OCI-LY7 (cell line): Measurements from ENCODE around the gene ABLIM1. TPM values are rescaled to one million over a fixed set of nuclear protein-coding genes. Genes with fewer than 3 reads are reported as not detected.

Experiments
- BruUV-seq: library from RNA; stranded (reverse); fragments of 400-500 nt; replicated peaks from 2 replicates; lab custom pipeline; 2021; lab: Mats Ljungman, UMichigan
- CTCF ChIA-PET: fragments of 300-600 bp; sonication (Branson Sonifier 250); formaldehyde crosslinking; loops from one replicate; lab custom pipeline; 2022; ENCODE audit warnings: antibody characterized with exemption; ENCODE audit not compliant: unreplicated experiment; lab: Charles Lee
- POLR2A ChIA-PET: fragments of 300-600 bp; sonication (Branson Sonifier 250); formaldehyde crosslinking; loops from one replicate; lab custom pipeline; 2022; ENCODE audit warnings: antibody characterized with exemption; lab: Charles Lee
- DNase-seq: peaks from one replicate; pipeline ENCODE4 v3.0.0-alpha.2; 2015; ENCODE audit warnings: low spot score
- H2AFZ ChIP-seq: fragments of 200-600 bp; sonication (generic), shearing (Covaris generic); 2 replicates; pipeline ENCODE4 v1.6.1; 2014; ENCODE audit warnings: mild to moderate bottlenecking, antibody characterized with exemption, low read length, moderate library complexity
- H3K27ac ChIP-seq: fragments of 200-600 bp; sonication (generic); 2 replicates; pipeline ENCODE4 v1.5.1; 2014; ENCODE audit warnings: mixed run types, low read depth, mild to moderate bottlenecking, moderate library complexity, low read length, inconsistent platforms; ENCODE audit not compliant: poor library complexity, severe bottlenecking
- H3K36me3 ChIP-seq: fragments of 200-600 bp; sonication (generic); 2 replicates; pipeline ENCODE4 v1.6.1; 2014; ENCODE audit warnings: mild to moderate bottlenecking, antibody characterized with exemption, low read length, moderate library complexity, mixed read lengths; ENCODE audit not compliant: insufficient read depth
- H3K4me1 ChIP-seq: fragments of 200-600 bp; sonication (generic); 2 replicates; pipeline ENCODE4 v1.5.1; 2014; ENCODE audit warnings: mild to moderate bottlenecking, low read length; ENCODE audit not compliant: insufficient read depth, poor library complexity, severe bottlenecking
- H3K4me2 ChIP-seq: fragments of 200-600 bp; sonication (generic); 2 replicates; pipeline ENCODE4 v1.6.1; 2014; ENCODE audit warnings: mild to moderate bottlenecking, low read length
- H3K4me3 ChIP-seq: fragments of 200-600 bp; sonication (generic); 2 replicates; pipeline ENCODE4 v1.5.1; 2014; ENCODE audit warnings: mild to moderate bottlenecking, low read depth, low read length; ENCODE audit not compliant: poor library complexity, severe bottlenecking
- H3K79me2 ChIP-seq: fragments of 200-600 bp; sonication (generic); 2 replicates; pipeline ENCODE4 v1.6.1; 2016; ENCODE audit warnings: low read depth, mild to moderate bottlenecking, low read length, moderate library complexity, mixed read lengths; ENCODE audit not compliant: insufficient read depth
- H3K9me2 ChIP-seq: fragments of 200-600 bp; sonication (generic); 2 replicates; pipeline ENCODE4 v1.6.1; 2016; ENCODE audit warnings: mild to moderate bottlenecking, low read length, mixed read lengths; ENCODE audit not compliant: insufficient read depth
- H3K9me3 ChIP-seq: fragments of 200-600 bp; sonication (generic); 2 replicates; pipeline ENCODE4 v1.6.1; 2014; ENCODE audit warnings: mild to moderate bottlenecking, mixed run types, low read length, mixed read lengths
- H4K20me1 ChIP-seq: fragments of 200-600 bp; sonication (generic); 2 replicates; pipeline ENCODE4 v1.6.1; 2014; ENCODE audit warnings: mild to moderate bottlenecking, antibody characterized with exemption, low read length, moderate library complexity, mixed read lengths; ENCODE audit not compliant: insufficient read depth
- EZH2phosphoT487 ChIP-seq: fragments of 200-600 bp; sonication (generic); IDR thresholded peaks from 2 replicates; pipeline ENCODE4 v1.6.1; 2018; ENCODE audit warnings: low read depth, borderline replicate concordance, mild to moderate bottlenecking, mixed run types, antibody characterized with exemption, low read length, moderate library complexity, mixed read lengths
- intact Hi-C: fragments of 100-400 bp; cut with micrococcal nuclease; formaldehyde crosslinking; loops from one replicate; pipeline ENCODE4 v1.10.0; 2022; ENCODE audit not compliant: unreplicated experiment
- total RNA-seq, 2 experiments: library from RNA; depleted of rRNA in 1 of 2; stranded (reverse); fragments of >200 nt in 1 of 2; shearing (Covaris generic) in 1 of 2; gene quantifications; 2 replicates each; pipeline ENCODE4 v1.2.3, GENCODE V29; 2014 to 2022
- TF ChIP-seq, protein P1 (sequence below): fragments of 200-600 bp; sonication (generic); conservative IDR thresholded peaks from 2 replicates; pipeline ENCODE4 v1.5.1; 2014; ENCODE audit warnings: mild to moderate bottlenecking, antibody characterized with exemption, low read length, moderate library complexity, mixed read lengths

The ABLIM1 gene
- total RNA-seq, 2 experiments from 2014 or later: 94.2 to 268 TPM

DNA sequence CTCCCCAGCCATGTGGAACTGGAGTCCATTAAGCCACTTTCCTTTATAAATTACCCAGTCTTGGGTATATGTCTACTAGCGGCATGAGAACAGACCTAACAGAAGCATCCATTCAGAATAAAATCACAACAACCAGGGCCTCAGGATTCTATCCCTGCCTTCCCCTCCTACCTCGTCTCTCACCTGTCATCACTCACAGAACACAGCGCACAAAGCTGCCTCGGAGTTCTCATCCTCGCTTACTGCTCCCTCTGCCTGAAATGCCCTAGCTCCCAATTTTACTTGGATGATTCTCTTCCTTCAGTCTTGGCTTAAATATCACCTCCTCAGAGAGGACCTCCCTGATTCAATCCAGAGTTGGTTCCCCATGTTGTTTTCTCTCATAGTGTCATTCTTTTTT is 183.1 kb downstream of the ABLIM1 start:
- peaks cover 6% of the 10 kb centered on the region; the same call in 1 of the 2 replicates for H4K20me1 ChIP-seq
- no TSS peak for BruUV-seq
- H2AFZ ChIP-seq: no peak overlapping the region
- peaks cover 44% of the 10 kb centered on the region for H3K36me3 ChIP-seq
- ChIA-PET POLR2A (interaction anchor here (0.6 to 1.6 kb wide), 4 partner anchors 19 to 51 kb away, joined by 3 to 6 read pairs (median 3); no protein-coding TSS in a partner anchor), CTCF (no interaction called here)
- DNase-seq: no peak
- intact Hi-C loops: loop anchor here (10.0 kb wide), 1 partner anchor 650 kb away; no protein-coding TSS in a partner anchor
- no peaks in the 10 kb centered on the region for H3K9me2 ChIP-seq
- H3K4me3 ChIP-seq: no peak overlapping the region
- H3K27ac ChIP-seq: no peak overlapping the region
- H3K9me3 ChIP-seq: no peaks in the 10 kb centered on the region
- no peak overlapping the region for H3K4me2 ChIP-seq
- peaks cover 27% of the 10 kb centered on the region for H3K4me1 ChIP-seq
- TF ChIP-seq, protein P1, sequence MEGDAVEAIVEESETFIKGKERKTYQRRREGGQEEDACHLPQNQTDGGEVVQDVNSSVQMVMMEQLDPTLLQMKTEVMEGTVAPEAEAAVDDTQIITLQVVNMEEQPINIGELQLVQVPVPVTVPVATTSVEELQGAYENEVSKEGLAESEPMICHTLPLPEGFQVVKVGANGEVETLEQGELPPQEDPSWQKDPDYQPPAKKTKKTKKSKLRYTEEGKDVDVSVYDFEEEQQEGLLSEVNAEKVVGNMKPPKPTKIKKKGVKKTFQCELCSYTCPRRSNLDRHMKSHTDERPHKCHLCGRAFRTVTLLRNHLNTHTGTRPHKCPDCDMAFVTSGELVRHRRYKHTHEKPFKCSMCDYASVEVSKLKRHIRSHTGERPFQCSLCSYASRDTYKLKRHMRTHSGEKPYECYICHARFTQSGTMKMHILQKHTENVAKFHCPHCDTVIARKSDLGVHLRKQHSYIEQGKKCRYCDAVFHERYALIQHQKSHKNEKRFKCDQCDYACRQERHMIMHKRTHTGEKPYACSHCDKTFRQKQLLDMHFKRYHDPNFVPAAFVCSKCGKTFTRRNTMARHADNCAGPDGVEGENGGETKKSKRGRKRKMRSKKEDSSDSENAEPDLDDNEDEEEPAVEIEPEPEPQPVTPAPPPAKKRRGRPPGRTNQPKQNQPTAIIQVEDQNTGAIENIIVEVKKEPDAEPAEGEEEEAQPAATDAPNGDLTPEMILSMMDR: no peak
- no peak for TF ChIP-seq EZH2phosphoT487
- H3K79me2 ChIP-seq: peaks cover 7% of the 10 kb centered on the region; the same call in 1 of the 2 replicates

DNA sequence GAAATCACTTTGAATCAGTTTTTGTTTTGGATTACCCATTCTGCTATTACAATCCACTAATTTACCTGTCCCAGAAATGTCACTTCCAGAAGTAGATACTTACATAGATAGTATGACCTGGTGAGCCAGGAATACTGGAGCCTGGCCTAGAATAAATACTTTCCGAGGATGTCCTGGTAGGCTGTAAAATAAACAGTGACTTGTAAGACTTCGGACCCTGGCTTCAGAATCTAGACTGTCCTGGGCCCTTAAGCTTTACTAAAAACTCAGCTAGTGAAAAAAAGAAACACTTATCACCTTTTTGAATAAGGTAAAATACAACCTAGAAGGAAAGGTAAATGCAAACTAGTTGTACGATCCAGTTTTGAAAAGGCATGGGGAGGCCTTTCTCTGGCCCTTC is 184.3 kb downstream of the ABLIM1 start:
- Histone ChIP-seq H3K4me3 (no peak overlapping the region), H3K9me2 (no peaks in the 10 kb centered on the region), H4K20me1 (peaks cover 6% of the 10 kb centered on the region; the same call in 1 of the 2 replicates), H3K36me3 (peaks cover 44% of the 10 kb centered on the region), H3K4me1 (peaks cover 27% of the 10 kb centered on the region), H3K27ac (no peak overlapping the region), H2AFZ (no peak overlapping the region), H3K79me2 (peaks cover 7% of the 10 kb centered on the region; the same call in 1 of the 2 replicates), H3K9me3 (no peaks in the 10 kb centered on the region), H3K4me2 (no peak overlapping the region)
- DNase-seq: no peak
- ChIA-PET POLR2A (interaction anchor here (0.5 to 1.1 kb wide), 5 partner anchors 8 to 314 kb away, joined by 3 to 6 read pairs (median 3); no protein-coding TSS in a partner anchor), CTCF (no interaction called here)
- BruUV-seq: no TSS peak
- intact Hi-C loops: loop anchor here (10.0 kb wide), 1 partner anchor 651 kb away; no protein-coding TSS in a partner anchor
- TF ChIP-seq EZH2phosphoT487: no peak
- TF ChIP-seq, protein P1: no peak

DNA sequence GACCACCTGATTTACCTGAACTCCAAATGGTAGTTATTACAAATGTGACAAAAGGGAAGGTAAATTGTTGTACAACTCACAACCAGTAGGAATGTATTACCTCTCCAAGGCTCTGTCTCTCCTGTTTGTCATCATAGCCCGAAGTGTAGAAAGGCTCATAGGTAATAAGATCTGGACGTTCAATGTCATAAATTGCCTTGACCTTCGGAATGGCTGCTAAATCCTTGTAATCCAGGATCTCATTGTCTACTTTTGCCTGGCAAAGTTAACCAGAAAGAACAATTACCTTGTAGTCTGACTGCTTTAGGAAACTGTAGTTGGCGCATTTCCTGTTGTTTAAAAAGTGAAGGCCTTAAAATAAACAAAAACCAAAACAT is 185.2 kb downstream of the ABLIM1 start:
- intact Hi-C loops: loop anchor here (10.0 kb wide), 1 partner anchor 652 kb away; no protein-coding TSS in a partner anchor
- H3K9me3 ChIP-seq: no peaks in the 10 kb centered on the region
- H3K4me3 ChIP-seq: no peak overlapping the region
- H2AFZ ChIP-seq: no peak overlapping the region
- peaks cover 7% of the 10 kb centered on the region; the same call in 1 of the 2 replicates for H3K79me2 ChIP-seq
- ChIA-PET POLR2A (interaction anchor here (0.6 to 4.5 kb wide), 6 partner anchors 9 to 1682 kb away, joined by 3 to 35 read pairs (median 14); no protein-coding TSS in a partner anchor), CTCF (interaction anchor here (0.6 to 1.1 kb wide), 4 partner anchors 28 to 331 kb away, joined by 3 to 7 read pairs (median 4); no protein-coding TSS in a partner anchor)
- peak overlapping the region; percentile 39 for H3K27ac ChIP-seq
- peaks cover 27% of the 10 kb centered on the region for H3K4me1 ChIP-seq
- TF ChIP-seq, protein P1: no peak
- no peak for TF ChIP-seq EZH2phosphoT487
- BruUV-seq: no TSS peak
- H3K9me2 ChIP-seq: no peaks in the 10 kb centered on the region
- peaks cover 48% of the 10 kb centered on the region for H3K36me3 ChIP-seq
- no peak overlapping the region for H3K4me2 ChIP-seq
- no peak for DNase-seq
- H4K20me1 ChIP-seq: peaks cover 6% of the 10 kb centered on the region; the same call in 1 of the 2 replicates
